K562 (cell line): ENCODE data around the gene RNF213. TPM values are rescaled to one million over a fixed set of nuclear protein-coding genes. Genes with fewer than 3 reads are reported as not detected.
A peak's percentile ranks its signal among the peaks of the same experiment; 100 is the strongest.

Experiments
- ATAC-seq: fragments of 200-7000 bp; cut with Tn5 transposase; 3 replicates; pipeline ENCODE4 v1.9.1; 2020; ENCODE audit warnings: moderate library complexity
- BruUV-seq: library from RNA; stranded (reverse); fragments of 400-500 nt; replicated peaks from 2 replicates; lab custom pipeline; 2021; lab: Mats Ljungman, UMichigan
- CTCF ChIA-PET: fragments of 300-600 bp; formaldehyde crosslinking; extraction: SDS; loops from one replicate; lab custom pipeline; 2021; ENCODE audit warnings: low intra/inter-chr PET ratio; lab: Yijun Ruan, JAX
- POLR2A ChIA-PET: fragments of 300-600, 350-650 bp; sonication (Branson Sonifier 250); formaldehyde crosslinking; extraction: SDS; loops from one replicate; lab custom pipeline; 2021; ENCODE audit warnings: antibody characterized with exemption, inconsistent platforms; lab: Yijun Ruan, JAX
- DNase-seq, 4 experiments: peaks; one replicate each; pipeline versions ENCODE4 v3.0.0 to v3.0.0-alpha.2; 2011 to 2018; ENCODE audit warnings: low spot score in 3 of 4, mixed read lengths in 3 of 4; ENCODE audit errors: extremely low read depth in 1 of 4
- FAIRE-seq: peaks from 2 replicates; lab custom pipeline; 2011; peaks lifted over from hg19 to GRCh38; lab: Jason Lieb, UNC
- H2AFZ ChIP-seq: 2 replicates; pipeline ENCODE4 v1.6.0; 2011; ENCODE audit warnings: low read depth, low read length, control low read depth, inconsistent platforms
- H3K27ac ChIP-seq: fragments of 200-600 bp; 3 replicates; pipeline ENCODE4 v1.8.0; 2011; ENCODE audit warnings: low read depth, mild to moderate bottlenecking, control low read depth, inconsistent platforms, low read length, moderate library complexity, mixed read lengths; ENCODE audit errors: extremely low read depth
- H3K27me3 ChIP-seq, 2 experiments: fragments of 300-600 bp in 1 of 2; 2 replicates in 1 of 2; 3 replicates in 1 of 2; pipeline versions ENCODE4 v1.6.0 to v1.8.0; 2011; ENCODE audit warnings: inconsistent platforms in 2 of 2, low read length in 2 of 2, mild to moderate bottlenecking in 1 of 2, mixed read lengths in 1 of 2, moderate library complexity in 1 of 2; ENCODE audit not compliant: control insufficient read depth in 2 of 2, insufficient read depth in 2 of 2
- H3K36me3 ChIP-seq: fragments of 300-600 bp; 3 replicates; pipeline ENCODE4 v1.8.0; 2011; ENCODE audit warnings: mild to moderate bottlenecking, low read length, inconsistent platforms; ENCODE audit not compliant: control insufficient read depth, insufficient read depth
- H3K4me1 ChIP-seq, 2 experiments: fragments of 200-600 bp in 1 of 2; replicated peaks in 1 of 2; 2 replicates in 1 of 2; 3 replicates in 1 of 2; pipeline versions ENCODE4 v1.5.1 to v1.8.0; 2011; ENCODE audit warnings: inconsistent platforms in 2 of 2, low read length in 2 of 2, mild to moderate bottlenecking in 1 of 2, mixed read lengths in 1 of 2, moderate library complexity in 1 of 2; ENCODE audit not compliant: control insufficient read depth in 2 of 2, insufficient read depth in 2 of 2
- H3K4me2 ChIP-seq: 2 replicates; pipeline ENCODE4 v1.6.1; 2011; ENCODE audit warnings: low read length, control low read depth, inconsistent platforms, mixed read lengths; ENCODE audit not compliant: insufficient read depth
- H3K4me3 ChIP-seq: fragments of 200-600 bp; sonication (generic), shearing (Covaris generic); 2 replicates; pipeline ENCODE4 v1.5.1; 2016; ENCODE audit warnings: control low read depth, inconsistent platforms
- H3K79me2 ChIP-seq: fragments of 200-600 bp; 3 replicates; pipeline ENCODE4 v1.8.0; 2011; ENCODE audit warnings: low read length, inconsistent platforms; ENCODE audit not compliant: control insufficient read depth, insufficient read depth
- H3K9ac ChIP-seq, 2 experiments: 2 replicates each; pipeline versions ENCODE4 v1.6.0 to v1.6.1; 2011; ENCODE audit warnings: low read depth in 2 of 2, low read length in 2 of 2, control low read depth in 1 of 2, inconsistent platforms in 1 of 2, mild to moderate bottlenecking in 1 of 2, mixed read lengths in 1 of 2; ENCODE audit not compliant: insufficient read depth in 1 of 2
- H3K9me1 ChIP-seq: one replicate; pipeline ENCODE4 v1.6.0; 2011; ENCODE audit warnings: inconsistent platforms, mild to moderate bottlenecking, low read length, moderate library complexity; ENCODE audit not compliant: control insufficient read depth, insufficient read depth
- H3K9me3 ChIP-seq: replicated peaks from 2 replicates; pipeline ENCODE4 v1.5.1; 2011; ENCODE audit warnings: low read depth, low read length, inconsistent platforms; ENCODE audit not compliant: control insufficient read depth, insufficient read depth
- H4K20me1 ChIP-seq: replicated peaks from 2 replicates; pipeline ENCODE4 v1.6.1; 2011; ENCODE audit warnings: low read length, inconsistent platforms, mixed read lengths; ENCODE audit not compliant: control insufficient read depth, insufficient read depth
- BRD9 ChIP-seq: fragments of 450-650 bp; IDR thresholded peaks from 2 replicates; pipeline ENCODE4 v1.6.1; 2018; ENCODE audit warnings: low read depth; ENCODE audit not compliant: partially characterized antibody
- FOXK2 ChIP-seq, 2 experiments: fragments of 450-650 bp; IDR thresholded peaks in 1 of 2; conservative IDR thresholded peaks in 1 of 2; 2 replicates each; pipeline ENCODE4 v1.6.1; 2016; ENCODE audit warnings: low read depth in 2 of 2, mild to moderate bottlenecking in 1 of 2
- NCOA1 ChIP-seq: fragments of 450-650 bp; IDR thresholded peaks from 2 replicates; pipeline ENCODE4 v1.6.1; 2016; ENCODE audit warnings: low read depth
- NFRKB ChIP-seq: fragments of 450-650 bp; IDR thresholded peaks from 2 replicates; pipeline ENCODE4 v1.6.1; 2016; ENCODE audit warnings: low read depth
- POLR2A ChIP-seq: fragments of 450-650 bp; conservative IDR thresholded peaks from 2 replicates; pipeline ENCODE4 v1.6.1; 2016
- RCOR1 ChIP-seq, 2 experiments: IDR thresholded peaks; 2 replicates each; pipeline ENCODE4 v1.6.1; 2012; ENCODE audit warnings: low read depth in 2 of 2, low read length in 2 of 2, borderline replicate concordance in 1 of 2, improper control_type of control experiment in 1 of 2
- SMARCB1 ChIP-seq: IDR thresholded peaks from 2 replicates; pipeline ENCODE4 v1.6.1; 2011; ENCODE audit warnings: improper control_type of control experiment, low read depth; ENCODE audit not compliant: insufficient read length
- WGBS: fragments of 100-300 bp; shearing (Covaris generic); methylation state at CpG from one replicate; pipeline ENCODE4 v1.1.6; 2016; ENCODE audit warnings: low coverage, mixed read lengths; ENCODE audit not compliant: insufficient coverage; ENCODE audit errors: missing lambda C conversion rate; 5-methylcytosine and 5-hydroxymethylcytosine counted together
- in situ Hi-C: fragments of 300-500 bp; cut with MboI; formaldehyde crosslinking; loops from 4 replicates; pipeline ENCODE4 v1.15.0; 2018; ENCODE audit warnings: inconsistent platforms, mixed read lengths
- intact Hi-C: fragments of 100-400 bp; cut with micrococcal nuclease; formaldehyde crosslinking; loops from 2 replicates; pipeline ENCODE4 v1.14.2; 2022
- polyA plus RNA-seq, 8 experiments: library from polyadenylated mRNA; depleted of rRNA in 4 of 8; stranded (reverse) in 5 of 8; unstranded in 3 of 8; fragments of >200 nt; fragmentation: Nextera tagmentation in 2 of 8; fragmentation: Illumina TruSeq in 1 of 8; extraction: Ambion mirVana in 2 of 8; extraction: Trizol in 1 of 8; gene quantifications; 2 replicates each; pipeline versions ENCODE4 v1.2.1 to v1.2.3, GENCODE V29; 2011 to 2014; ENCODE audit warnings: inconsistent platforms in 1 of 8, missing spikeins in 1 of 8
- total RNA-seq, 7 experiments: library from RNA; depleted of rRNA in 6 of 7; stranded (reverse); fragments of >200 nt in 6 of 7; fragmentation: Illumina TruSeq in 2 of 7; extraction: Trizol in 2 of 7; gene quantifications; 2 replicates each; pipeline versions ENCODE4 v1.2.1 to v1.2.3, GENCODE V29; 2011 to 2021; ENCODE audit warnings: low replicate concordance in 1 of 7
- TF ChIP-seq, protein P1 (sequence below), 2 experiments: fragments of 450-650 bp in 1 of 2; sonication (generic) in 1 of 2; formaldehyde crosslinking in 1 of 2; IDR thresholded peaks; 2 replicates each; pipeline versions ENCODE4 v1.7.1 to v1.9.0; 2016 to 2022; ENCODE audit warnings: inconsistent platforms in 1 of 2, mild to moderate bottlenecking in 1 of 2, missing genetic modification reagents in 1 of 2
- TF ChIP-seq, protein P2 (sequence below): sonication (generic); formaldehyde crosslinking; IDR thresholded peaks from 2 replicates; pipeline ENCODE4 v1.8.0; 2022; ENCODE audit warnings: missing genetic modification reagents, mild to moderate bottlenecking, moderate library complexity, borderline replicate concordance
- TF ChIP-seq, protein P3 (sequence below), 2 experiments: fragments of 450-650 bp; IDR thresholded peaks; 2 replicates each; pipeline ENCODE4 v1.6.1; 2016

RNF213 gene
- total and polyA plus RNA-seq, 9 of the 15 experiments (the other 6 are each of a cell fraction or from before 2014, with no cell fraction given): 5.3 to 33.6 (median 17.9) TPM

DNA sequence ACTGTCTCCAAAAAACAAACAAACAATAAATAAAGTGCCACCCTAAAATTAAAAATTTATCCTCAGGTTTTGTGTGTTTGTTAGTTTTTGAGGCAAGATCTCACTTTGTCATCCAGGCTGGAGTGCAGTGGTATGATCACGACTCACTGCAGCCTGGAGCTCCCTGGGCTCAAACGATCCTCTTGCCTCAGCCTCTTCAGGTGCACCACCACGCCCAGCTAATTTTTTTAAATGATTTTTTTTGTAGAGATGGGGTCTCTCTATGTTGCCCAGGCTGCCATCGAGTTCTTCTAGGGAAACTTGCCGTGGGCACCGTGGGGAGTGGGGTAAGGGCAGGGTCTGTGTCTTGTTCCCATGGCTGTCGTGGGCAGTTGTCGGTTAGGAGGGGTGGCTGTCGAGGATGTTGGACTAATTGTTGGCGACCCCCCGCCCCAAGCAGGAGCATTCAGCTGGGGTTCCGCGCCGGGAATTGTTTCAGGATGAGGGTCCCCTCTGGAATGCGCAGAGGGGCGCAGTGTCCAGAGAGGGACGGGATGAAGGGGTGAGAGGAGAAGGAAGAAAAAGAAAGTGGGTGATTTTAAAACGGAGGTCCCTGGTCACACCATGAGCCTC lies 1.1 kb upstream of the RNF213 start:
- in situ Hi-C loops (no loop called here), intact Hi-C loops (no loop called here)
- Histone ChIP-seq H3K4me3 (peak overlapping the region; percentile 52), H3K36me3 (peaks cover 9% of the 10 kb centered on the region; the same call in 1 of the 3 replicates), H3K4me1 (peaks cover 71 to 81% of the 10 kb centered on the region in 2 experiments), H3K4me2 (peak overlapping the region; percentile 84), H3K9ac (peak overlapping the region; percentile 78 to 95), H3K79me2 (peaks cover 27% of the 10 kb centered on the region), H3K9me1 (no peaks in the 10 kb centered on the region), H3K27me3 (no peaks in the 10 kb centered on the region), H2AFZ (peak overlapping the region; percentile 64), H4K20me1 (no peaks in the 10 kb centered on the region), H3K27ac (peak overlapping the region; percentile 84), H3K9me3 (no peaks in the 10 kb centered on the region)
- CTCF ChIA-PET: no interaction called here
- POLR2A ChIA-PET: no interaction called here
- BruUV-seq: TSS peak; percentile 87
- DNase-seq (peak in 1 of 4 experiments; percentile 40), FAIRE-seq (no peak), ATAC-seq (no peak)
- 13% methylated on average over 8 of the region's 18 CpGs for WGBS
- TF ChIP-seq BRD9 (peak; percentile 20), POLR2A (peak; percentile 61), RCOR1 (IDR thresholded peaks at IDR 0.05; ENCODE audit: borderline replicate concordance in 1 of 2, low read depth in 2 of 2, low read length in 2 of 2) (no peak), NFRKB (0 out of 2 replicates have a peak, but pooled peaks have one; percentile 70), FOXK2 (conservative IDR thresholded peaks at IDR 0.05 in 1 of 2, IDR thresholded peaks at IDR 0.05 in 1 of 2; ENCODE audit: low read depth in 2 of 2) (no peak), NCOA1 (0 out of 2 replicates have a peak, but pooled peaks have one; percentile 5), SMARCB1 (no peak)
- TF ChIP-seq, protein P1, sequence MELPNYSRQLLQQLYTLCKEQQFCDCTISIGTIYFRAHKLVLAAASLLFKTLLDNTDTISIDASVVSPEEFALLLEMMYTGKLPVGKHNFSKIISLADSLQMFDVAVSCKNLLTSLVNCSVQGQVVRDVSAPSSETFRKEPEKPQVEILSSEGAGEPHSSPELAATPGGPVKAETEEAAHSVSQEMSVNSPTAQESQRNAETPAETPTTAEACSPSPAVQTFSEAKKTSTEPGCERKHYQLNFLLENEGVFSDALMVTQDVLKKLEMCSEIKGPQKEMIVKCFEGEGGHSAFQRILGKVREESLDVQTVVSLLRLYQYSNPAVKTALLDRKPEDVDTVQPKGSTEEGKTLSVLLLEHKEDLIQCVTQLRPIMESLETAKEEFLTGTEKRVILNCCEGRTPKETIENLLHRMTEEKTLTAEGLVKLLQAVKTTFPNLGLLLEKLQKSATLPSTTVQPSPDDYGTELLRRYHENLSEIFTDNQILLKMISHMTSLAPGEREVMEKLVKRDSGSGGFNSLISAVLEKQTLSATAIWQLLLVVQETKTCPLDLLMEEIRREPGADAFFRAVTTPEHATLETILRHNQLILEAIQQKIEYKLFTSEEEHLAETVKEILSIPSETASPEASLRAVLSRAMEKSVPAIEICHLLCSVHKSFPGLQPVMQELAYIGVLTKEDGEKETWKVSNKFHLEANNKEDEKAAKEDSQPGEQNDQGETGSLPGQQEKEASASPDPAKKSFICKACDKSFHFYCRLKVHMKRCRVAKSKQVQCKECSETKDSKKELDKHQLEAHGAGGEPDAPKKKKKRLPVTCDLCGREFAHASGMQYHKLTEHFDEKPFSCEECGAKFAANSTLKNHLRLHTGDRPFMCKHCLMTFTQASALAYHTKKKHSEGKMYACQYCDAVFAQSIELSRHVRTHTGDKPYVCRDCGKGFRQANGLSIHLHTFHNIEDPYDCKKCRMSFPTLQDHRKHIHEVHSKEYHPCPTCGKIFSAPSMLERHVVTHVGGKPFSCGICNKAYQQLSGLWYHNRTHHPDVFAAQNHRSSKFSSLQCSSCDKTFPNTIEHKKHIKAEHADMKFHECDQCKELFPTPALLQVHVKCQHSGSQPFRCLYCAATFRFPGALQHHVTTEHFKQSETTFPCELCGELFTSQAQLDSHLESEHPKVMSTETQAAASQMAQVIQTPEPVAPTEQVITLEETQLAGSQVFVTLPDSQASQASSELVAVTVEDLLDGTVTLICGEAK (IDR thresholded peaks at IDR 0.05): 0 out of 2 replicates have a peak, but pooled peaks have one; percentile 24
- TF ChIP-seq, protein P1 (CRISPR knock-in tag; IDR thresholded peaks at IDR 0.05): no peak
- TF ChIP-seq, protein P2, sequence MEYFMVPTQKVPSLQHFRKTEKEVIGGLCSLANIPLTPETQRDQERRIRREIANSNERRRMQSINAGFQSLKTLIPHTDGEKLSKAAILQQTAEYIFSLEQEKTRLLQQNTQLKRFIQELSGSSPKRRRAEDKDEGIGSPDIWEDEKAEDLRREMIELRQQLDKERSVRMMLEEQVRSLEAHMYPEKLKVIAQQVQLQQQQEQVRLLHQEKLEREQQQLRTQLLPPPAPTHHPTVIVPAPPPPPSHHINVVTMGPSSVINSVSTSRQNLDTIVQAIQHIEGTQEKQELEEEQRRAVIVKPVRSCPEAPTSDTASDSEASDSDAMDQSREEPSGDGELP (CRISPR knock-in tag): peak; percentile 55; the same call in 1 of the 2 replicates
- TF ChIP-seq, protein P3, sequence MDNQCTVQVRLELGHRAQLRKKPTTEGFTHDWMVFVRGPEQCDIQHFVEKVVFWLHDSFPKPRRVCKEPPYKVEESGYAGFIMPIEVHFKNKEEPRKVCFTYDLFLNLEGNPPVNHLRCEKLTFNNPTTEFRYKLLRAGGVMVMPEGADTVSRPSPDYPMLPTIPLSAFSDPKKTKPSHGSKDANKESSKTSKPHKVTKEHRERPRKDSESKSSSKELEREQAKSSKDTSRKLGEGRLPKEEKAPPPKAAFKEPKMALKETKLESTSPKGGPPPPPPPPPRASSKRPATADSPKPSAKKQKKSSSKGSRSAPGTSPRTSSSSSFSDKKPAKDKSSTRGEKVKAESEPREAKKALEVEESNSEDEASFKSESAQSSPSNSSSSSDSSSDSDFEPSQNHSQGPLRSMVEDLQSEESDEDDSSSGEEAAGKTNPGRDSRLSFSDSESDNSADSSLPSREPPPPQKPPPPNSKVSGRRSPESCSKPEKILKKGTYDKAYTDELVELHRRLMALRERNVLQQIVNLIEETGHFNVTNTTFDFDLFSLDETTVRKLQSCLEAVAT (IDR thresholded peaks at IDR 0.05): peak in 1 of 2 experiments; percentile 5; a peak in 1 of 4 replicates
